Endothelial cell (in vitro differentiated cells): ENCODE data around the gene DLGAP1. TPM values are rescaled to one million over a fixed set of nuclear protein-coding genes. Genes with fewer than 3 reads are reported as not detected.
A peak's percentile ranks its signal among the peaks of the same experiment; 100 is the strongest.

Experiments
- DNase-seq: peaks from one replicate; pipeline ENCODE4 v3.0.0; 2021; ENCODE audit warnings: low spot score
- H3K27ac Mint-ChIP-seq: one replicate; pipeline ENCODE4 v1.8.0; 2021; ENCODE audit warnings: mixed read lengths, inconsistent platforms; ENCODE audit not compliant: unreplicated experiment
- H3K27me3 Mint-ChIP-seq: one replicate; pipeline ENCODE4 v1.8.0; 2021; ENCODE audit warnings: mild to moderate bottlenecking, moderate library complexity, mixed read lengths, inconsistent platforms; ENCODE audit not compliant: unreplicated experiment
- H3K36me3 Mint-ChIP-seq: one replicate; pipeline ENCODE4 v1.8.0; 2021; ENCODE audit warnings: mild to moderate bottlenecking, low read depth, mixed read lengths, inconsistent platforms; ENCODE audit not compliant: unreplicated experiment
- H3K4me1 Mint-ChIP-seq: one replicate; pipeline ENCODE4 v1.8.0; 2021; ENCODE audit warnings: mild to moderate bottlenecking, mixed read lengths, inconsistent platforms; ENCODE audit not compliant: unreplicated experiment
- H3K4me3 Mint-ChIP-seq: one replicate; pipeline ENCODE4 v1.8.0; 2021; ENCODE audit warnings: mild to moderate bottlenecking, mixed read lengths, inconsistent platforms; ENCODE audit not compliant: unreplicated experiment
- H3K9me3 Mint-ChIP-seq: one replicate; pipeline ENCODE4 v1.8.0; 2021; ENCODE audit warnings: mixed read lengths, inconsistent platforms; ENCODE audit not compliant: unreplicated experiment
- CTCF ChIP-seq: fragments of 200-600 bp; sonication (generic); IDR thresholded peaks from one replicate; pipeline ENCODE4 v1.5.0; 2021; ENCODE audit warnings: antibody characterized with exemption; ENCODE audit not compliant: unreplicated experiment
- total RNA-seq: library from RNA; stranded (reverse); fragmentation: NEBNext Ultra II Directional; extraction: Animal tissue kit (Norgen Biotek cat#: 25700); gene quantifications from one replicate; pipeline ENCODE4 v1.2.1, GENCODE V29; 2021; ENCODE audit not compliant: unreplicated experiment

Gene DLGAP1
- total RNA-seq, 1 donor from 2014 or later = 1.8 TPM

- Mint-ChIP-seq H3K36me3 (peaks cover 34% of the 10 kb centered on the region), H3K4me1 (peaks cover 50% of the 10 kb centered on the region), H3K27me3 (peaks cover 34% of the 10 kb centered on the region), H3K27ac (peak overlapping the region; percentile 97), H3K4me3 (peak overlapping the region; percentile 98), H3K9me3 (no peaks in the 10 kb centered on the region)
- no peak for TF ChIP-seq CTCF
- DNase-seq = peak; percentile 10
Measured at GRCh38 chr18:3452750-3453539, 1002.2 kb downstream of the DLGAP1 start.

DNA sequence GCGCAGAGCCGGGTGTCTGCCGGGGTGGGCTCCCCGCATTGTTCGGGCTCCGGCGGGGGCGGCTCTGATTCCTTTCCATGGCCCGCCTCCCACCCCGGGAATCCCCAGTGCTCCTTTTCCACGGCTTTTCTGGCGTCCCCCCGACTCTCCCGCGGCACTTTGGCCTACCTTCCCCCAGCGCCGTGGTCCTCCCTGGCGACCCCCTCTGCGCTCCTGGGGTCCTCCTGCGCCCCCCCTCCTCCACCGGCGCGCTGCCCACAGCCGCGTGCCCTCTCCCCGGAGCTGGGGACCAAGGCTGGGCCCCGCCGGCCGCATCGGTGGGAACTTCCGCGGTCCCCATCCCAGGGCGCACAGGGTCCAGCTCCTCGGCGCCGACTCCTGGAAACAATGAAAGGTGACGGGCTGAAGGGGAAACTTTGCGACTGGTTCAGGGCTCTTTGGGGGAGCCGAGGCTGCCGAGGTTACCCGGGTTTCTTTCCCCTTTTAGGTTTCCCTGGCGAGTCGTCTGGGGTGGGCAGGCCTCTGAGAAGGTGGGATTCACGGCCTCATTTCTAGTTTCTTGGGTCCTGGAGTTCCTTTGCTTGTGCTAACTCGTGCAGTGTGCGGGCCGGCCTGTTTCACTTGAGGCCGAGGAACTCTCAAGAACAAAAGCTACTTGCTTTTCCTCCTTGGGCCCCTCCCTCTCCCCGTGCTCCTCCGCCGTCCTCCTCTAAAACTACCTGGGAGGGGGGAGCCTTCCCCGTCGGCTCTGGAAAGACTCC lies 1002.9 kb downstream of the DLGAP1 start:
- peaks cover 41% of the 10 kb centered on the region for H3K27me3 Mint-ChIP-seq
- no peak for TF ChIP-seq CTCF
- DNase-seq = peak; percentile 41
- peak overlapping the region; percentile 98 for H3K4me3 Mint-ChIP-seq
- peaks cover 27% of the 10 kb centered on the region for H3K36me3 Mint-ChIP-seq
- H3K4me1 Mint-ChIP-seq = peaks cover 46% of the 10 kb centered on the region
- H3K27ac Mint-ChIP-seq = peak overlapping the region; percentile 97
- H3K9me3 Mint-ChIP-seq = no peaks in the 10 kb centered on the region

- Mint-ChIP-seq H3K36me3 (peaks cover 20% of the 10 kb centered on the region), H3K4me3 (peak overlapping the region; percentile 98), H3K9me3 (no peaks in the 10 kb centered on the region), H3K27me3 (peaks cover 45% of the 10 kb centered on the region), H3K27ac (peak overlapping the region; percentile 97), H3K4me1 (peaks cover 46% of the 10 kb centered on the region)
- TF ChIP-seq CTCF = no peak
- peak; percentile 87 for DNase-seq
Measured at GRCh38 chr18:3451183-3451988, 1003.7 kb downstream of the DLGAP1 start.

DNA sequence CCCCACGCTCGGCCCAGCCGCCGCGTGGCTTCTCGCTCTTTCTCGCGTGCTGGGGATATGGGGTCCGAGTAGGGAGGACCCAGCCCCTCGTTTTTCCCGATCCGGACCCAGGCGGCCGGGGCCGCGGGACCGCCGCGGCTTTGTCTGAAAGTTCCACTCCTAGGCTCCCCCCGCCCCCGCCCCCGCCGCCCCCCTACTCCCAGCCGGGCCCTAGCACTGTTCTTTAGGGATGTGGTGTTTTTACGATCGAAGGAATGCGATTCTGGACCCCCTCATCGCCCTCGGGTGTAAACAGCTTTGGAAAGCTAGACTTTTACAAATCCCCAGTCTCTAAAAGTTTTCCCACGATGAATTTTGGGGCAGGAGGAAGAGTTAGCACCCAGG lies 1004.3 kb downstream of the DLGAP1 start:
- H3K27me3 Mint-ChIP-seq = peaks cover 41% of the 10 kb centered on the region
- TF ChIP-seq CTCF = no peak
- peaks cover 14% of the 10 kb centered on the region for H3K36me3 Mint-ChIP-seq
- peak overlapping the region; percentile 98 for H3K4me3 Mint-ChIP-seq
- H3K9me3 Mint-ChIP-seq = no peaks in the 10 kb centered on the region
- peak overlapping the region; percentile 97 for H3K27ac Mint-ChIP-seq
- peaks cover 44% of the 10 kb centered on the region for H3K4me1 Mint-ChIP-seq
- DNase-seq = no peak
